Right ventricle myocardium inferior (tissue), 1 donor: ENCODE data around the gene SLX9. TPM values are rescaled to one million over a fixed set of nuclear protein-coding genes. Genes with fewer than 3 reads are reported as not detected.
A peak's percentile ranks its signal among the peaks of the same experiment; 100 is the strongest.
"Not testable (repeated sequence)": the region's sequence is repeated elsewhere in the genome, so short reads cannot be mapped to it uniquely, and the experiment has no call there.

Source experiments
- ATAC-seq: fragments of 200-7000 bp; cut with Tn5 transposase; one replicate; pipeline ENCODE4 v1.9.1; 2020; ENCODE audit warnings: mild to moderate bottlenecking, moderate library complexity
- DNase-seq: peaks from one replicate; pipeline ENCODE4 v3.0.0; 2021; ENCODE audit errors: missing footprints
- intact Hi-C: fragments of 100-400 bp; cut with DNase I; formaldehyde crosslinking; loops from one replicate; pipeline ENCODE4 v1.11.0; 2022
- total RNA-seq: library from RNA; stranded (reverse); fragmentation: NEBNext Ultra II Directional; extraction: Animal tissue kit (Norgen Biotek cat#: 25700); gene quantifications from one replicate; pipeline ENCODE4 v1.2.1, GENCODE V29; 2021
- donor health status: DM: no; HTN: yes; CAD: no; lungs with severe emphysema.

Gene SLX9
- total RNA-seq, 1 donor from 2014 or later = 66.5 TPM

- DNase-seq = peak; percentile 30
- no peak for ATAC-seq
- intact Hi-C loops = loop anchor here (10.0 kb wide), 1 partner anchor 51 kb away; no protein-coding TSS in a partner anchor
Observed at GRCh38 chr21:45016031-45016405, 76.2 kb downstream of the SLX9 start.

DNA sequence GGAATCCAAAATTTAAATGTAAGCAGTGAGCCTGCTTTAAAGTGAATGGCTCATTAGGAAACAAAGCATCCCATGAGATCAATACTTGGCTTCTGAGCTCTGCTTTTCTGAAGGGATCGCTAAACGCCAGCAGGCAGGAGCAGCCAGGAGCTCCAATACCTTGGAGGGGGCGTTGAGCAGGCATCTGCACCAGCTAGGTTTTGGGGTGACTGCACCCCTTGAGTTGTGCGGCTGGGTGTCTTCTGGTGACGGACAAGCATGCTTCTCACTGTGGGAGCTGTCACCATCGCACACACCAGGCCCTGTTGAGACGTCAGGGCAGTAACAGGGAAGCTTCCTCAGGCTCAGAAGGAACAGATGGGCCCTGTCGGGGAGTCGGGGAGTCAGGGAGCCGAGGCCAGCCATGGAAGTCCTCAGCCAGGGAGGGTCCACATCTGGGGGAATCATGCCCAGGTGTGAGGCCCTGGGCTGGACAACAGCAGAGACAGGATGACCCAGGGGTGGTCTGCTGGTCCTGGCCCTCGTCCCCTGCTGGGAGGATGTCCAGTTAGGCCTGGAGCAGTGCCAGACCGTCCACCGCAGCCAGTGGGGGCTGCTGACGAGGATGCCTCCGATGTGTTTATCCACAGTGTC lies 76.7 kb downstream of the SLX9 start:
- intact Hi-C loops = loop anchor here (10.0 kb wide), 1 partner anchor 52 kb away; no protein-coding TSS in a partner anchor
- peak; percentile 5 for ATAC-seq
- peak; percentile 47 for DNase-seq

DNA sequence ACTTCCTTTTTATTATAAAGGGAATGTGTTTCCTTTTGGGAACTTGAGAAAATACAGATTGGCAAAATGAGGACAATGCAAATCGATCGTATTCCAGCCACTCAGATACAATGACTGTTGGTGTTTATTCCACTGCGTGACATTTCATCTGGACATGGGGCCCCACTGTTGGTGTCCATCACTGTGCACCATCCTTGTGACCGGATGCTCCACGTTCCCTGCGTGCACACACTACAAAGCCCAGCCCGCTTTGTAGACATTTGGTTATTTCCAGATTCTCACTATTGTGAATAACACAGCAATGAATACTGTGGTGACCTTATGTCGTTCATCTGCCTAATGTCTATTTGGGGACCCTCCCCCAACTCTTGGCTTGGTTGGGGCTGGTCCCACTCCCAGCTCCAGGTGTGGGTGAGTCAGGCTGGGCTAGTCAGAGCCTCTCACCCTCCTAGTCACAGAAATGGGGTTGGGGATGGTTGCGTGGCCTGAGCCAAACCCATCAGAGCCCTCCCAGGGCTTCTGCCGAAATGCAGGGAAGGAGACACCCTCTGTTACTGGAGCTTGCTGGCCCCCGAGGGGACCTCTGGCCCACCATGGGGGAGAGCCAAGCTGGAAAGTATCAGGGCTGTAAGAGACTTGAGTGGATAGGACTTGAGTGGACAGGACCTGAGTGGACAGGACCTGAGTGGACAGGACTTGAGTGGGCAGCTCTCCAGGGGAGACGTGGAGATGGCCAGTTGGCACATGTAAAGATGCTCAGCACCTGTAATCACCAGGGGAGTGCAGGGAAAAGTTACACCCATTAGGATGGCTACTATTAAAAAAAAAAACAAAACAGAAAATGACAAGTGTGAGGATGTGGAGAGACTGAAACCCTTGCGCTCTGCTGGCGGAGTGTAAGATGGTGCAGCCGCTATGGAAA lies 77.5 kb downstream of the SLX9 start:
- ATAC-seq = no peak
- intact Hi-C loops = loop anchor here (10.0 kb wide), 1 partner anchor 52 kb away; no protein-coding TSS in a partner anchor
- peak; percentile 17 for DNase-seq

GRCh38 chr21:45018131-45019075 lies 78.6 kb downstream of the SLX9 start:
- intact Hi-C loops = loop anchor here (10.0 kb wide), 1 partner anchor 54 kb away; no protein-coding TSS in a partner anchor
- DNase-seq = peak; percentile 62
- peak; percentile 33 for ATAC-seq

DNA sequence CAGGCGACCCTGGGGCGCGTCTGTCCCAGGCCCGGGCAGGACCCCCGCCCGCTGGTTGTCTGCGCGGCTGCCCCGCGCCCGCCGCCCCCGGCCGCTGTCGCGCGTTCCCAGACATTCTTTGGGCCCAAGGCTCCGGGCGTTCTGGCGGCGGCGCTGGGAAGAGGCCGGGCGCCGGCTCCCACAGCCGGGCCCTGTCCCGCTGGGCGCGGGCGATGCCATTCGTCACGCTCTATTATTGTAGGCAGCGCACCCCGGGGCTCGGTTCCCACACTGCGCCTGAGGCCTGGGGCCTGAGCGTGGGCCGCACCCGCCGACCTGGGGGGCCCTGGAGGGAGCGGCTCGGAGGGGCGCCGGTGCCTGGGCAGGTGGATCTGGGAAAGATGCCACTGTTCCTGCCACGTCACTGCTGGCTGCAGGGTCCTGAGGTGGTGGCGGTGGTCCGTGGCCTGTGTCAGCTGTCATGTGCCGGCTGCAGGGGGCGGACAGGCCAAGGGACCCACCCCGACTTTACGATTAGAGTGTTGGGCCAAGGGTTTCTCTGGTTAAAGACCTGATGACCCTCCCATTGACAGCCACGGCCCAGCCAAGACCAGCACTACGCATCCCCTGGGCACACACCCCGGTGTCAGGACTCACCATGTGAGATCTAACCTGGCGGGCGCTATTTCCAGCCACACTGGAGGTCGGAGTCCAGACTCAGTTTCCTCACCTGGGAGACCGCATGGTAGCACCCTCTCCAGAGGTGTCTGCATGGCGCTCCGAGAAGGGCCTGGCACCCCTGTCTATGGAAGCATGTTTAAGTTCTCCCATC lies 79.5 kb downstream of the SLX9 start:
- DNase-seq = peak; percentile 72

GRCh38 chr21:45019887-45020537 lies 80.2 kb downstream of the SLX9 start:
- DNase-seq (peak; percentile 50), ATAC-seq (no peak)
- intact Hi-C loops = loop anchor here (10.0 kb wide), 1 partner anchor 55 kb away; no protein-coding TSS in a partner anchor

More for the DNA sequence above, 79.5 kb downstream of the SLX9 start:
- intact Hi-C loops = loop anchor here (10.0 kb wide), 1 partner anchor 54 kb away; no protein-coding TSS in a partner anchor
- ATAC-seq = peak; percentile 56

- DNase-seq = no peak
- ATAC-seq = no peak
- intact Hi-C loops = no loop called here
Observed at GRCh38 chr21:45020629-45021427, 81.0 kb downstream of the SLX9 start.

GRCh38 chr21:45021428-45022347 lies 81.9 kb downstream of the SLX9 start:
- ATAC-seq = no peak
- intact Hi-C loops = no loop called here
- DNase-seq = no peak

GRCh38 chr21:45022348-45022675 lies 82.5 kb downstream of the SLX9 start:
- ATAC-seq (no peak), DNase-seq (no peak)
- intact Hi-C loops = no loop called here

DNA sequence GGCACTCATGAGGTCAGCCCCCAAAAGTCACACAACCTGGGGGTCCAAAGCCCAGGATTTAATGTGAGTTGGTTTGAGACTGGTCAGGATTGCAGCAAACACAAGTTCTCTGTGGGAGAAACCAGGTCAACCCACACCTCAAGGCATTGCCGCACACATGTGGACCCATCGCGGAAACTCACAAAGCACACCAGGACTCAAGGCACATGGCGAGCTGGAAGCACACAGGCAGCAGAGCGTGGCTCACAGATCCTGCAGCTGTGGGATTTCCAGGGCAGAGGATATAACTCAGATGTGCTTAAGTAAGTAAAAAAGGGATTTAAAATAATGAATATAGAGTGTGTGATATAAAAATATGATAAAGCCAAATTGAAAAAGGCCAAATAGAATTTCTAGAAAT lies 82.9 kb downstream of the SLX9 start:
- intact Hi-C loops = no loop called here
- ATAC-seq (no peak), DNase-seq (no peak)

- ATAC-seq, intact Hi-C loops: not testable (repeated sequence)
Observed at GRCh38 chr21:45024516-45024915, 84.7 kb downstream of the SLX9 start.

DNA sequence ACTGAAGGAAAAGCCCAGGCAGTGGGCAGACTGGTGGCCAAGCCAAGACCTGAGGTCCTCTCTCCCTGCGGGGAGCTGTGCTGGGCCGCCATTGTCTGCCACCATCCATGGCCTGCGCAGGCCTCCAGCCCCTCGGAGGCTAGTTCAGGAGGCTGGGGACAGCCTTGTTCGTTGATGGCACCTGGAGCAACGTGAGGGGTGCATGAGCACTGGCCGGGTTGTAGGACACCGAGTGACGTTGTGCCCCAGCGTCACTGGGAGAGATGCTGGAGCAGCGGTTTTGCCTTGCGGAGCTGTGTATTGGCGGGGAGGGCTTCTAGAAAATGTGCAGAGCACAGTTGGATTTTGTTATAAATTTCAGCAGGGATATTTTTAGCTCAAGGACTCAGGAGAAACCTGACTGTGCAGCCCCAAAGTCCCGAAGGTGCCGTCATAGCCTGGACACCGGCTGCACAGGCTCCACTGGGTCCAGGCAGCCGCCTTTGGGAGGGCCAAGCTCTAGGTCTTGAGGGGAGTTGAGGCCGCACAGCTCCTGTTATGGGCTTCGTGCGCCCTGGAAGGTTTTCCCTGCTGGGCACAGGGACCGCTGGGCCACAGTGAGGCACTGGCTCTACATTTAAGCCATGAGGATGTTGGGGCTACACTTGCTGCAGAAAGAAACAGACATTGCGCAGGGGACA lies 86.4 kb downstream of the SLX9 start:
- no peak for ATAC-seq
- intact Hi-C loops = no loop called here

More at GRCh38 chr21:45024516-45024915, 84.7 kb downstream of the SLX9 start:
- not testable (repeated sequence) for DNase-seq

More for the DNA sequence above, 86.4 kb downstream of the SLX9 start:
- DNase-seq = no peak
